Thyroid gland (tissue), 4 donors: Measurements from ENCODE around the gene SLCO3A1. TPM values are rescaled to one million over a fixed set of nuclear protein-coding genes. Genes with fewer than 3 reads are reported as not detected.

ENCODE experiments used
- DNase-seq, 2 donors: peaks; one replicate each; pipeline ENCODE4 v3.0.0-alpha.2; 2019
- H3K27ac ChIP-seq, 3 donors: fragments of 200-600 bp; sonication (generic); 1 replicate in 2 of 3; 2 replicates in 1 of 3; pipeline ENCODE4 v1.5.1; 2016 to 2019; ENCODE audit warnings: mild to moderate bottlenecking in 1 of 3, moderate library complexity in 1 of 3
- H3K27me3 ChIP-seq: fragments of 200-600 bp; sonication (generic); one replicate; pipeline ENCODE4 v1.5.1; 2019
- H3K36me3 ChIP-seq, 2 donors: fragments of 200-600 bp; sonication (generic); one replicate each; pipeline ENCODE4 v1.5.1; 2016 to 2019
- H3K4me1 ChIP-seq, 2 donors: fragments of 200-600 bp; sonication (generic); one replicate each; pipeline ENCODE4 v1.5.1; 2017 to 2019
- H3K4me3 ChIP-seq, 3 donors: fragments of 200-600 bp; sonication (generic); replicated peaks in 1 of 3; 1 replicate in 2 of 3; 2 replicates in 1 of 3; pipeline ENCODE4 v1.5.1; 2016; ENCODE audit warnings: mild to moderate bottlenecking in 1 of 3
- H3K9me3 ChIP-seq: fragments of 200-600 bp; sonication (generic); one replicate; pipeline ENCODE4 v1.5.1; 2017
- POLR2A ChIP-seq, 2 donors: fragments of 450-650 bp; IDR thresholded peaks; one replicate each; pipeline ENCODE4 v1.6.1; 2017; ENCODE audit warnings: antibody characterized with exemption in 2 of 2, mild to moderate bottlenecking in 2 of 2, moderate library complexity in 1 of 2
- WGBS, 2 donors: methylation state at CpG; one replicate each; pipeline ENCODE4 v1.1.5; 2017; 5-methylcytosine and 5-hydroxymethylcytosine counted together
- intact Hi-C: fragments of 100-400 bp; cut with DNase I; formaldehyde crosslinking; loops from one replicate; pipeline ENCODE4 v1.15.1; 2023
- total RNA-seq, 4 donors: library from RNA; depleted of rRNA; stranded (reverse); fragments of >200 nt; gene quantifications; one replicate each; pipeline ENCODE4 v1.2.3, GENCODE V29; 2016
- TF ChIP-seq, protein P1 (sequence below), 6 experiments: fragments of 200-600 bp in 3 of 6; fragments of 450-650 bp in 3 of 6; sonication (generic) in 3 of 6; IDR thresholded peaks; one replicate each; pipeline ENCODE4 v1.5.1; 2016 to 2019; ENCODE audit warnings: antibody characterized with exemption in 6 of 6, mild to moderate bottlenecking in 2 of 6, inconsistent platforms in 1 of 6, moderate library complexity in 1 of 6

Gene SLCO3A1
- total RNA-seq, 4 donors from 2014 or later, result 23.3 to 31.4 (median 28.0) TPM

DNA sequence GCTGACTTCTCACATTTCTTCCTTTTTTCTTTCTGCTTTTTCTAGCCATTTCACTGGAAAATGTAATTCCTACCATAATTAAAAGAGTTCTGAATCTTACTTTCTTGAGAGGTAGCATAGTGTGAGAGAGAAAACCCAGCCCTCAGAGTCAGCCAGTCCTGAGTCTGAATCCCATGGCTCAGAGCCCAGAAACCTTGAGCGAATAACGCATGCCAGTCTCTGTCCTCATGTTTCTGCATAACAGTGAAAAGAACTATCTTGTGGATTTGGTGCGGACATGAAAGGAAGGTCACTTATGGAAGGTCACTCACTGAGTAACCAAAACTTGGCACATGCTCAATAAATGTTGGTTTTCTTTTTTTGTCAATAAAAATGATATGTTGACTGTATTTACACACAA, 29.3 kb upstream of the SLCO3A1 start:
- Histone ChIP-seq H3K36me3 (no peaks in the 10 kb centered on the region), H3K27me3 (no peaks in the 10 kb centered on the region), H3K4me3 (no peak overlapping the region), H3K4me1 (no peaks in the 10 kb centered on the region), H3K9me3 (no peaks in the 10 kb centered on the region), H3K27ac (no peak overlapping the region)
- intact Hi-C loops, result no loop called here
- WGBS, 2 donors, result 31 to 32% methylated on average over 3 of the region's 3 CpGs
- TF ChIP-seq, protein P1, sequence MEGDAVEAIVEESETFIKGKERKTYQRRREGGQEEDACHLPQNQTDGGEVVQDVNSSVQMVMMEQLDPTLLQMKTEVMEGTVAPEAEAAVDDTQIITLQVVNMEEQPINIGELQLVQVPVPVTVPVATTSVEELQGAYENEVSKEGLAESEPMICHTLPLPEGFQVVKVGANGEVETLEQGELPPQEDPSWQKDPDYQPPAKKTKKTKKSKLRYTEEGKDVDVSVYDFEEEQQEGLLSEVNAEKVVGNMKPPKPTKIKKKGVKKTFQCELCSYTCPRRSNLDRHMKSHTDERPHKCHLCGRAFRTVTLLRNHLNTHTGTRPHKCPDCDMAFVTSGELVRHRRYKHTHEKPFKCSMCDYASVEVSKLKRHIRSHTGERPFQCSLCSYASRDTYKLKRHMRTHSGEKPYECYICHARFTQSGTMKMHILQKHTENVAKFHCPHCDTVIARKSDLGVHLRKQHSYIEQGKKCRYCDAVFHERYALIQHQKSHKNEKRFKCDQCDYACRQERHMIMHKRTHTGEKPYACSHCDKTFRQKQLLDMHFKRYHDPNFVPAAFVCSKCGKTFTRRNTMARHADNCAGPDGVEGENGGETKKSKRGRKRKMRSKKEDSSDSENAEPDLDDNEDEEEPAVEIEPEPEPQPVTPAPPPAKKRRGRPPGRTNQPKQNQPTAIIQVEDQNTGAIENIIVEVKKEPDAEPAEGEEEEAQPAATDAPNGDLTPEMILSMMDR (IDR thresholded peaks at IDR 0.05), result no peak
- no peak for TF ChIP-seq POLR2A (IDR thresholded peaks at IDR 0.05)
- DNase-seq, result peak; percentile 38 to 48

DNA sequence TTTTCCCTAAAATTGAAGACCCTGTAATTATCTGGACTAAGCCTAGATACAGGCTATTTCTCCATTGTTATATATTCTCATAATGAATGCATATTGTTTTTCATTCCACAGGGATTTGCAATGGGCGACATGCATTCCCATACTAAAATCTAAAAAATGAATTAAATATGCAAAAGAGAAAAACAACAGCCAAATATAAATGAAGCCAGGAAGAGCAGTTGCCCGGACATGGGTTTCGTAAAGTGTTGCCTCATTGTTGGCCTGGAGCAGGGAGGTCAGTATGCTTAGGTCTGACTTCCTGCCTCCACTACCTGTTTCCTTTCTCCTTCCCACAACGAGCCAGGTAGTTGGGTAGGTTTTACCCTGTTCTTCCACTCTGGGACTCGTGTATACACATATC, 27.1 kb upstream of the SLCO3A1 start:
- WGBS, 2 donors, result 55 to 72% methylated on average over 5 of the region's 5 CpGs
- H3K4me1 ChIP-seq, result no peaks in the 10 kb centered on the region
- no peak overlapping the region for H3K27ac ChIP-seq
- no peaks in the 10 kb centered on the region for H3K27me3 ChIP-seq
- no peak overlapping the region for H3K4me3 ChIP-seq
- TF ChIP-seq, protein P1 (IDR thresholded peaks at IDR 0.05), result no peak
- no peak for TF ChIP-seq POLR2A (IDR thresholded peaks at IDR 0.05)
- DNase-seq, result no peak
- intact Hi-C loops, result no loop called here
- H3K36me3 ChIP-seq, result no peaks in the 10 kb centered on the region
- no peaks in the 10 kb centered on the region for H3K9me3 ChIP-seq

DNA sequence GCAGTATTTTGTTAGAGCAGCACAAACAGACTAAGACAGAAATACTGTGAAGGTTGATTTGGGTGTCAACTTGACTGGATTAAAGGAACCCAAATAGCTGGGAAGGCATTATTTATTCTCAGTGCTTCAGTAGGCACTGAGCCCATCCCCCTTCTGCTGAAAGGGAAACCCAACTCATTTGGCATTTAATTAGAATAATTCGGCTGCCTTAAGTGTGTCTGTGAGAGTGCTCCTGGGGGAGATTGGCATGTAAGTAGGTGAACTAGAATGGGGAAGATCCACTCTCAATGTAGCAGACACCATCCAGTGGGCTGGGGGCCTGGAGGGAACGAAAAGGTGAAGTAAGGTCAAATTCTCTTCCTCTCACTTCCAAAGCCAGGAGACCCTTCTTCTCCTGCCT, 20.5 kb upstream of the SLCO3A1 start:
- Histone ChIP-seq H3K36me3 (no peaks in the 10 kb centered on the region), H3K4me3 (no peak overlapping the region), H3K27ac (no peak overlapping the region), H3K27me3 (no peaks in the 10 kb centered on the region), H3K9me3 (no peaks in the 10 kb centered on the region), H3K4me1 (no peaks in the 10 kb centered on the region)
- TF ChIP-seq POLR2A (IDR thresholded peaks at IDR 0.05), result no peak
- TF ChIP-seq, protein P1 (IDR thresholded peaks at IDR 0.05), result no peak
- DNase-seq, result no peak
- intact Hi-C loops, result no loop called here
- 74 to 82% methylated on average over 2 of the region's 2 CpGs for WGBS, 2 donors

DNA sequence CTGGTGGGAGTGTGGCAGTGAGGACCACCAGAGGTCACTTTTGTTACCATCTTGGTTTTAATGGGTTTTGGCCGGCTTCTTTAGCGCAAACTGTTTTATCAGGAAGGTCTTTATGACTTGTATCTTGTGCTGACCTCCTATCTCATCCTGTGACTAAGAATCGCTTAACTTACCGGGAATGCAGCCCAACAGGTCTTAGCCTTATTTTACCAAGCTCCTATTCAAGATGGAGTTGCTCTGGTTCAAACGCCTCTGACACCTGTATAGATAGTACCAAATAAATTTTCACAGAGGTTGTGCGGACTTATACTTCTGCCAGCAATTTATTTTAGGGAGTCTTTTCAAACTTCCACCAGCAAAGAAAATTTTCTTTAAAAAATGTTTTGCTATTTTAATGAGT, 13.6 kb upstream of the SLCO3A1 start:
- Histone ChIP-seq H3K36me3 (no peaks in the 10 kb centered on the region), H3K4me3 (no peak overlapping the region), H3K27ac (no peak overlapping the region), H3K4me1 (no peaks in the 10 kb centered on the region), H3K27me3 (no peaks in the 10 kb centered on the region), H3K9me3 (no peaks in the 10 kb centered on the region)
- TF ChIP-seq POLR2A (IDR thresholded peaks at IDR 0.05), result no peak
- TF ChIP-seq, protein P1 (IDR thresholded peaks at IDR 0.05), result no peak
- intact Hi-C loops, result loop anchor here (10.0 kb wide), 1 partner anchor 135 kb away; no protein-coding TSS in a partner anchor
- DNase-seq, result no peak
- 91 to 94% methylated on average over 6 of the region's 6 CpGs for WGBS, 2 donors

DNA sequence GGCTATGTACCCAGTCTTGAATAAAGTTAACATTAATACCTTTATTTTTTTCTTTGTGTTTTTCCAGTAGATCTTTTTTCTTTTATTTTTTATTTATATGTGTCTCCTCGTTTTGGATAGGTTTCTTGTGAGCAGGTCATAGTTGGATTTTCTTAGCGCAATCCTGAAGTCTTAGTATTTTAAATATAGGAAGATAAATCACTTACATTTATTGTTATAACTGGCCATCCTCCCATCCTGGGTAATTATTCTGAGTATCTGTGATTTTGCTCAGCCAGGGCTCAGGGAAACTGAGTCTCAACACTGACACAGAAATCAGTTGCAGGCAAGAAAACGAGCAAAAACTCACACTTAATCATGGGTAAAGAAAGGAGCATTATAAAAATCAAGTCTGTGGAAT, 11.6 kb upstream of the SLCO3A1 start:
- 90 to 94% methylated on average over 3 of the region's 3 CpGs for WGBS, 2 donors
- intact Hi-C loops, result loop anchor here (10.0 kb wide), 1 partner anchor 137 kb away; no protein-coding TSS in a partner anchor
- no peak for DNase-seq
- Histone ChIP-seq H3K4me1 (no peaks in the 10 kb centered on the region), H3K27ac (no peak overlapping the region), H3K27me3 (no peaks in the 10 kb centered on the region), H3K9me3 (no peaks in the 10 kb centered on the region), H3K36me3 (no peaks in the 10 kb centered on the region), H3K4me3 (no peak overlapping the region)
- TF ChIP-seq, protein P1 (IDR thresholded peaks at IDR 0.05), result no peak
- no peak for TF ChIP-seq POLR2A (IDR thresholded peaks at IDR 0.05)
